K562 (cell line): ENCODE data around the gene ZNF337. TPM values are rescaled to one million over a fixed set of nuclear protein-coding genes. Genes with fewer than 3 reads are reported as not detected.

ENCODE experiments used
- ATAC-seq: fragments of 200-7000 bp; cut with Tn5 transposase; 3 replicates; pipeline ENCODE4 v1.9.1; 2020; ENCODE audit warnings: moderate library complexity
- BruUV-seq: library from RNA; stranded (reverse); fragments of 400-500 nt; replicated peaks from 2 replicates; lab custom pipeline; 2021; lab: Mats Ljungman, UMichigan
- CTCF ChIA-PET: fragments of 300-600 bp; formaldehyde crosslinking; extraction: SDS; loops from one replicate; lab custom pipeline; 2021; ENCODE audit warnings: low intra/inter-chr PET ratio; lab: Yijun Ruan, JAX
- POLR2A ChIA-PET: fragments of 300-600, 350-650 bp; sonication (Branson Sonifier 250); formaldehyde crosslinking; extraction: SDS; loops from one replicate; lab custom pipeline; 2021; ENCODE audit warnings: antibody characterized with exemption, inconsistent platforms; lab: Yijun Ruan, JAX
- DNase-seq, 4 experiments: peaks; one replicate each; pipeline versions ENCODE4 v3.0.0 to v3.0.0-alpha.2; 2011 to 2018; ENCODE audit warnings: low spot score in 3 of 4, mixed read lengths in 3 of 4; ENCODE audit errors: extremely low read depth in 1 of 4
- FAIRE-seq: peaks from 2 replicates; lab custom pipeline; 2011; peaks lifted over from hg19 to GRCh38; lab: Jason Lieb, UNC
- H2AFZ ChIP-seq: 2 replicates; pipeline ENCODE4 v1.6.0; 2011; ENCODE audit warnings: low read depth, low read length, control low read depth, inconsistent platforms
- H3K27ac ChIP-seq: fragments of 200-600 bp; 3 replicates; pipeline ENCODE4 v1.8.0; 2011; ENCODE audit warnings: low read depth, mild to moderate bottlenecking, control low read depth, inconsistent platforms, low read length, moderate library complexity, mixed read lengths; ENCODE audit errors: extremely low read depth
- H3K27me3 ChIP-seq, 2 experiments: fragments of 300-600 bp in 1 of 2; 2 replicates in 1 of 2; 3 replicates in 1 of 2; pipeline versions ENCODE4 v1.6.0 to v1.8.0; 2011; ENCODE audit warnings: inconsistent platforms in 2 of 2, low read length in 2 of 2, mild to moderate bottlenecking in 1 of 2, mixed read lengths in 1 of 2, moderate library complexity in 1 of 2; ENCODE audit not compliant: control insufficient read depth in 2 of 2, insufficient read depth in 2 of 2
- H3K36me3 ChIP-seq: fragments of 300-600 bp; 3 replicates; pipeline ENCODE4 v1.8.0; 2011; ENCODE audit warnings: mild to moderate bottlenecking, low read length, inconsistent platforms; ENCODE audit not compliant: control insufficient read depth, insufficient read depth
- H3K4me1 ChIP-seq, 2 experiments: fragments of 200-600 bp in 1 of 2; replicated peaks in 1 of 2; 2 replicates in 1 of 2; 3 replicates in 1 of 2; pipeline versions ENCODE4 v1.5.1 to v1.8.0; 2011; ENCODE audit warnings: inconsistent platforms in 2 of 2, low read length in 2 of 2, mild to moderate bottlenecking in 1 of 2, mixed read lengths in 1 of 2, moderate library complexity in 1 of 2; ENCODE audit not compliant: control insufficient read depth in 2 of 2, insufficient read depth in 2 of 2
- H3K4me2 ChIP-seq: 2 replicates; pipeline ENCODE4 v1.6.1; 2011; ENCODE audit warnings: low read length, control low read depth, inconsistent platforms, mixed read lengths; ENCODE audit not compliant: insufficient read depth
- H3K4me3 ChIP-seq: fragments of 200-600 bp; sonication (generic), shearing (Covaris generic); 2 replicates; pipeline ENCODE4 v1.5.1; 2016; ENCODE audit warnings: control low read depth, inconsistent platforms
- H3K79me2 ChIP-seq: fragments of 200-600 bp; 3 replicates; pipeline ENCODE4 v1.8.0; 2011; ENCODE audit warnings: low read length, inconsistent platforms; ENCODE audit not compliant: control insufficient read depth, insufficient read depth
- H3K9ac ChIP-seq, 2 experiments: 2 replicates each; pipeline versions ENCODE4 v1.6.0 to v1.6.1; 2011; ENCODE audit warnings: low read depth in 2 of 2, low read length in 2 of 2, control low read depth in 1 of 2, inconsistent platforms in 1 of 2, mild to moderate bottlenecking in 1 of 2, mixed read lengths in 1 of 2; ENCODE audit not compliant: insufficient read depth in 1 of 2
- H3K9me1 ChIP-seq: one replicate; pipeline ENCODE4 v1.6.0; 2011; ENCODE audit warnings: inconsistent platforms, mild to moderate bottlenecking, low read length, moderate library complexity; ENCODE audit not compliant: control insufficient read depth, insufficient read depth
- H3K9me3 ChIP-seq: replicated peaks from 2 replicates; pipeline ENCODE4 v1.5.1; 2011; ENCODE audit warnings: low read depth, low read length, inconsistent platforms; ENCODE audit not compliant: control insufficient read depth, insufficient read depth
- H4K20me1 ChIP-seq: replicated peaks from 2 replicates; pipeline ENCODE4 v1.6.1; 2011; ENCODE audit warnings: low read length, inconsistent platforms, mixed read lengths; ENCODE audit not compliant: control insufficient read depth, insufficient read depth
- CEBPG ChIP-seq, 3 experiments: fragments of 200-800 bp in 1 of 3; sonication (Bioruptor generic) in 1 of 3; sonication (generic) in 1 of 3; formaldehyde crosslinking in 1 of 3; IDR thresholded peaks in 2 of 3; conservative IDR thresholded peaks in 1 of 3; 2 replicates each; pipeline versions ENCODE4 v1.6.1 to v1.8.0; 2016 to 2022; ENCODE audit warnings: missing compliant biosample characterization in 2 of 3, missing genetic modification characterization in 2 of 3, mild to moderate bottlenecking in 1 of 3, missing genetic modification reagents in 1 of 3
- IRF2 ChIP-seq: sonication (generic); formaldehyde crosslinking; IDR thresholded peaks from 2 replicates; pipeline ENCODE4 v1.8.1; 2022; ENCODE audit warnings: mild to moderate bottlenecking, missing genetic modification reagents
- NR4A1 ChIP-seq, 2 experiments: fragments of 250-450 bp in 1 of 2; fragments of 450-650 bp in 1 of 2; sonication (Bioruptor Pico) in 1 of 2; IDR thresholded peaks; 2 replicates each; pipeline versions ENCODE4 v1.4.0 to v1.6.1; 2016 to 2020; ENCODE audit warnings: mild to moderate bottlenecking in 2 of 2, missing compliant biosample characterization in 1 of 2, missing genetic modification characterization in 1 of 2, moderate library complexity in 1 of 2
- TRIM24 ChIP-seq, 2 experiments: fragments of 450-650 bp; IDR thresholded peaks; 2 replicates each; pipeline ENCODE4 v1.6.1; 2016
- ZNF449 ChIP-seq: fragments of 250-450 bp; sonication (Bioruptor Pico); IDR thresholded peaks from 2 replicates; pipeline ENCODE4 v1.8.0; 2022; ENCODE audit warnings: moderate library complexity, mild to moderate bottlenecking, inconsistent platforms
- WGBS: fragments of 100-300 bp; shearing (Covaris generic); methylation state at CpG from one replicate; pipeline ENCODE4 v1.1.6; 2016; ENCODE audit warnings: low coverage, mixed read lengths; ENCODE audit not compliant: insufficient coverage; ENCODE audit errors: missing lambda C conversion rate; 5-methylcytosine and 5-hydroxymethylcytosine counted together
- in situ Hi-C: fragments of 300-500 bp; cut with MboI; formaldehyde crosslinking; loops from 4 replicates; pipeline ENCODE4 v1.15.0; 2018; ENCODE audit warnings: inconsistent platforms, mixed read lengths
- intact Hi-C: fragments of 100-400 bp; cut with micrococcal nuclease; formaldehyde crosslinking; loops from 2 replicates; pipeline ENCODE4 v1.14.2; 2022
- polyA plus RNA-seq, 8 experiments: library from polyadenylated mRNA; depleted of rRNA in 4 of 8; stranded (reverse) in 5 of 8; unstranded in 3 of 8; fragments of >200 nt; fragmentation: Nextera tagmentation in 2 of 8; fragmentation: Illumina TruSeq in 1 of 8; extraction: Ambion mirVana in 2 of 8; extraction: Trizol in 1 of 8; gene quantifications; 2 replicates each; pipeline versions ENCODE4 v1.2.1 to v1.2.3, GENCODE V29; 2011 to 2014; ENCODE audit warnings: inconsistent platforms in 1 of 8, missing spikeins in 1 of 8
- total RNA-seq, 7 experiments: library from RNA; depleted of rRNA in 6 of 7; stranded (reverse); fragments of >200 nt in 6 of 7; fragmentation: Illumina TruSeq in 2 of 7; extraction: Trizol in 2 of 7; gene quantifications; 2 replicates each; pipeline versions ENCODE4 v1.2.1 to v1.2.3, GENCODE V29; 2011 to 2021; ENCODE audit warnings: low replicate concordance in 1 of 7

The ZNF337 gene
- total and polyA plus RNA-seq, 9 of the 15 experiments (the other 6 are each of a cell fraction or from before 2014, with no cell fraction given): 0.25 to 5.6 (median 3.5) TPM

DNA sequence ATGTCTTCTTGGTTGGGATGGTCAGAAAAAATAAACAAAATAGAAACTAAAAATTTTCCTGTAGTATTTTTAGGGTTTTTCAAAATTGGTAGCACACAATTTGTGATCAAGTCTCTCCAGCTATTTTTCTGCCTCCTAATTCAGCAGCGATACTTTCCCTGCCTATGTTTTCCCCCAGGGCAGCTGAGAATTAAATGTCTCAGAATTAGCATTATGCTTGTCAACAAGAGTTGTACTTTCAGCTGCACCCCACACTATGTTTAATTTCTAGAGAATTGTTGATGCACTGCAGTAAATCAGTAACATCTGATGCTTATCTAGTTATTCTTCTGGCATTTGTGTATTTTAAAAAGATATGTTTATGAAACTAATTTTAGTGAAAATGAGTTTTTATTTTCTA is 34.2 kb upstream of the ZNF337 start (continued):
- TF ChIP-seq ZNF449 (CRISPR knock-in tag): no peak
- TF ChIP-seq IRF2 (CRISPR knock-in tag): no peak

DNA sequence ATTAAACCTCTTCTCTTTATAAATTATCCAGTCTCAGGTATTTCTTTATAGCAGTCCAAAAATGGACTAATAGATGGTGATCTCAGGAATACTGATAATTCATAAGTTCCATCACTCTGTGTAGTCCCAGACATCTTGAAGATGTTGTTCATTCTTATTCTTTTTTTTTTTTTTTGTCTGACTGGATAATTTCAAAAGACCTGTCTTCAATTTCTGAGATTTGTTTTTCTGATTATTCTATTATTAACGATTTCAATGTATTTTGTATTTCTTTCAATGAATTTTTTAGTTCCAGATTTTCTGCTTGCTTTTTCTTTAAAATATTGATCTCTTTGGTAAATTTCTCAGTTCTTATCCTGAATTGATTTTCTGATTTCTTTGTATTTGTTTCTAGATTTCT is 29.7 kb upstream of the ZNF337 start:
- 0% methylated on average over 1 of the region's 1 CpG for WGBS
- ATAC-seq (no peak), DNase-seq (no peak), FAIRE-seq (no peak)
- BruUV-seq: no TSS peak
- in situ Hi-C loops (no loop called here), intact Hi-C loops (no loop called here)
- no peak overlapping the region for H3K9ac ChIP-seq
- ChIA-PET POLR2A (no interaction called here), CTCF (no interaction called here)
- no peaks in the 10 kb centered on the region for H3K27me3 ChIP-seq
- peaks cover 2% of the 10 kb centered on the region; the same call in 1 of the 2 replicates for H3K9me3 ChIP-seq
- no peaks in the 10 kb centered on the region for H3K36me3 ChIP-seq
- H3K9me1 ChIP-seq: no peaks in the 10 kb centered on the region
- no peaks in the 10 kb centered on the region for H3K79me2 ChIP-seq
- no peak overlapping the region for H3K4me3 ChIP-seq
- TF ChIP-seq NR4A1 (CRISPR knock-in tag; IDR thresholded peaks at IDR 0.05) (no peak), NR4A1 (tag; IDR thresholded peaks at IDR 0.05) (no peak), CEBPG (CRISPR knock-in tag; IDR thresholded peaks at IDR 0.05) (no peak), CEBPG (tag; conservative IDR thresholded peaks at IDR 0.05 in 1 of 2, IDR thresholded peaks at IDR 0.05 in 1 of 2) (no peak), TRIM24 (IDR thresholded peaks at IDR 0.05) (no peak)
- H2AFZ ChIP-seq: no peak overlapping the region
- H3K27ac ChIP-seq: no peak overlapping the region
- H4K20me1 ChIP-seq: no peaks in the 10 kb centered on the region
- H3K4me1 ChIP-seq: no peaks in the 10 kb centered on the region
- H3K4me2 ChIP-seq: no peak overlapping the region
